Fibroblast of gingiva (primary cell): Measurements from ENCODE around the gene ZC3H13.
A peak's percentile ranks its signal among the peaks of the same experiment; 100 is the strongest.

Experiments
- DNase-seq: peaks from one replicate; pipeline ENCODE4 v3.0.0-alpha.2; 2011; ENCODE audit warnings: low read depth

ZC3H13 gene, protein sequence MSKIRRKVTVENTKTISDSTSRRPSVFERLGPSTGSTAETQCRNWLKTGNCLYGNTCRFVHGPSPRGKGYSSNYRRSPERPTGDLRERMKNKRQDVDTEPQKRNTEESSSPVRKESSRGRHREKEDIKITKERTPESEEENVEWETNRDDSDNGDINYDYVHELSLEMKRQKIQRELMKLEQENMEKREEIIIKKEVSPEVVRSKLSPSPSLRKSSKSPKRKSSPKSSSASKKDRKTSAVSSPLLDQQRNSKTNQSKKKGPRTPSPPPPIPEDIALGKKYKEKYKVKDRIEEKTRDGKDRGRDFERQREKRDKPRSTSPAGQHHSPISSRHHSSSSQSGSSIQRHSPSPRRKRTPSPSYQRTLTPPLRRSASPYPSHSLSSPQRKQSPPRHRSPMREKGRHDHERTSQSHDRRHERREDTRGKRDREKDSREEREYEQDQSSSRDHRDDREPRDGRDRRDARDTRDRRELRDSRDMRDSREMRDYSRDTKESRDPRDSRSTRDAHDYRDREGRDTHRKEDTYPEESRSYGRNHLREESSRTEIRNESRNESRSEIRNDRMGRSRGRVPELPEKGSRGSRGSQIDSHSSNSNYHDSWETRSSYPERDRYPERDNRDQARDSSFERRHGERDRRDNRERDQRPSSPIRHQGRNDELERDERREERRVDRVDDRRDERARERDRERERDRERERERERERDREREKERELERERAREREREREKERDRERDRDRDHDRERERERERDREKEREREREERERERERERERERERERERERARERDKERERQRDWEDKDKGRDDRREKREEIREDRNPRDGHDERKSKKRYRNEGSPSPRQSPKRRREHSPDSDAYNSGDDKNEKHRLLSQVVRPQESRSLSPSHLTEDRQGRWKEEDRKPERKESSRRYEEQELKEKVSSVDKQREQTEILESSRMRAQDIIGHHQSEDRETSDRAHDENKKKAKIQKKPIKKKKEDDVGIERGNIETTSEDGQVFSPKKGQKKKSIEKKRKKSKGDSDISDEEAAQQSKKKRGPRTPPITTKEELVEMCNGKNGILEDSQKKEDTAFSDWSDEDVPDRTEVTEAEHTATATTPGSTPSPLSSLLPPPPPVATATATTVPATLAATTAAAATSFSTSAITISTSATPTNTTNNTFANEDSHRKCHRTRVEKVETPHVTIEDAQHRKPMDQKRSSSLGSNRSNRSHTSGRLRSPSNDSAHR (N-terminal part only)

DNA sequence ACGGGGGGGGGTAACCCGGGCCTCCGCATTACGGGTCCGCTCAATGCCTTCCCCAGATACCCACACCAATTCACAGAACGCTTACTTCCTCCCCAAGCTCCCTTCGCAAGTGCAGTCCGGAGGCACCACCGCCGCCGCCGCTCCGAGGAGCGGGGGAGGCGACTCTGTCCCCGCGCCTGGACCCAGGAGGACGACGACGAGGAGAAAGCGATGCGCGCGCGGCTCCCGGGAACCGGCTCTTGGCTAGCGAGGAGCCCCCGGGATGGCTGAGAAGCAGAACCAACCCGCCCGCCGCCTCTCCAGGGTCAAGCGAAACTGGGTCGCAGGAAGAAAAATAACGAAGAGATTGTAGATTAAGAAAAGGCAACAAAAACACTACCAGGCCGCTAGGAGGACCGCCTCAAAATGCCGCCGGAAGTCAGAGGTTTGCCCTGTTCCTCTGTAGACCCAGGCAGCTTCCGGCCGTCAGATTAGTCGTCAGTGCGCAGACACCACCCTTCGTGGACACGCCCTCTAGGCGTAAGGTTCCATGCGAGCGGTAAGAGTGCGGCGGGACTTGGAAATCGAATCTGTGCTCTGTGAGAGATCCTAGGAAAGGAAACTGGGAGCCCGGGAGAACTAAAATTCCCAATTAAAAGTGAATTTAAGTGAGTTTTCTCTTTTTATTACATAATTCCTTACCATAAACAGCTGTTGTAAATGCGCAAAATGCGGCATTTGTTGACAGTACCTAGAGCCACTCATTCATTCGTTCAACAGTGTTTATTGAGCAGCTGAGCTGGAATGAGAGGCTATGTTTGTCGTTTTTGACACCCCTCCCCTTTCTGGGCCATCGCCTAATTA is at the start of gene ZC3H13:
ZC3H13 (minus strand) TSS at position 428 of the 843 bp plus-strand sequence. CDS start 7,239 bp downstream, outside the sequence.
- DNase-seq: peak; percentile 95

DNA sequence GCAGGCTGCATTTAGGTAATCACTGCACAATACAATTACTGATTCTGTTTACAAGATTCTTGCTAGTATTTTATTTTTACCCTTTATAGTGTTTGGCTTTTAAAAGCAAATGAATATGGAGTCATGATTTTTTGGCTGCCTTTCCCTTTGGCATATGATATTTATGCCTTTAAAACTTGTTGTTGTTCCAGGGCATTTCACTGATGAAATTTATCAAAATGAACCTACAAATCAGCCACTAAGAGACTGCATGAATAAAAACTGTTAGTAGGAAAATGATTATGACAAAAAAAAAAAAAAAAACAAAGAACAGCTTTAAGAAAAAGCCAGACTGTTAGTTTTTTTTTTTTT is 49.7 kb upstream of the ZC3H13 start:
- DNase-seq: no peak

DNA sequence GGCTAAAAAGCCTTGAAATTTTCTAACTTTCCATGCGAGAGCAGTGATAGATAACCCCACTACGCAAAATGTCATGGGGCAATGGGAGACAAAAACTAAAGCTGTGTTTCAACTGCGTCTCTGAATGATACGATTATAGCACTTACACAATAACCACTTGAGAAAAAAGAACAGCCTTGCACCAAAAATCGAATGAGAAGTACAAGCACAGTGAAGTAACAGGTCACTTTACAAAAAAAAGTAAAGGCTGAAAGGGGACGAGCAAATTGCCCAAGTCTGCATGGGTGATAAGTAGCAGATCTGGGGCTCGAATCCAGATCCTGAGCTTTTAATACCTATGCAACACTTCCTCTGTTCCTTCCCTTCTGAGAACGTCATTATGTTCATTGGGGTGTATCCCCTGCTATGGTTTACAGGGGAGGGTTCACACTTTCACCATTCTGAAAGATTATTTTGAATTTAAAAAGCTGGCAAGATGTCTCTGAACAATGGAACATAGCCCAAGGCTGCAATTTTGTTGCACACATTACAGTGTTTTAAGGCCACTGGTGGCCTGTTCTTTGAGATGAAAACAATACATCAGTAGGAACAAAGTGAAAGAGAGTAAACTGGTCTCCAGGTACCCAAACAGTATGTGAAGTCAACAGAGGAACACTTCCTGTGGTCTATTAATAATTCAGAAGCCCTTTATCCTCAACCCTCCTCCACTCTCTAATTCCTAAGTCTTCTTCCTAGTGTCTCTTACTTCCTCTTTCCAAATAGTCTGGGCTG is 49.1 kb upstream of the ZC3H13 start:
- DNase-seq: no peak

DNA sequence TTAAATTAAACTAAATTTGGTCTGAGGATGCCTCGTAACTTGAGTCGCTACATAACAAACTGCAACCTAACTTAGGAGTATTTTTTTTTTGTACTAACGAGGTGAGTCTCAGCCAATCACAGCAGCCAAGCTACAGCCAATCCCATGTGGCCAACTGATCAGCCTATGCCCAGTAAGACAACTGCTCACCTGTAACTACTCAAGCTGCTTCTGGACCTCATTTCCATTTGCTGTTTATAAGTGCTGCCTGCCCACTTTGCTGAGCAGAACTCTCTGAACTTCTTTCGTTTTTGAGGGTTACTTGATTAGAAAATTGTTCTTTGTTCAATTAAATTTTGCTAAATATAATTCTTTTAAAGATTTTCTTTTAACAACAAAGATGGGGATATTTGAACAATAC is 48.5 kb upstream of the ZC3H13 start:
- no peak for DNase-seq

DNA sequence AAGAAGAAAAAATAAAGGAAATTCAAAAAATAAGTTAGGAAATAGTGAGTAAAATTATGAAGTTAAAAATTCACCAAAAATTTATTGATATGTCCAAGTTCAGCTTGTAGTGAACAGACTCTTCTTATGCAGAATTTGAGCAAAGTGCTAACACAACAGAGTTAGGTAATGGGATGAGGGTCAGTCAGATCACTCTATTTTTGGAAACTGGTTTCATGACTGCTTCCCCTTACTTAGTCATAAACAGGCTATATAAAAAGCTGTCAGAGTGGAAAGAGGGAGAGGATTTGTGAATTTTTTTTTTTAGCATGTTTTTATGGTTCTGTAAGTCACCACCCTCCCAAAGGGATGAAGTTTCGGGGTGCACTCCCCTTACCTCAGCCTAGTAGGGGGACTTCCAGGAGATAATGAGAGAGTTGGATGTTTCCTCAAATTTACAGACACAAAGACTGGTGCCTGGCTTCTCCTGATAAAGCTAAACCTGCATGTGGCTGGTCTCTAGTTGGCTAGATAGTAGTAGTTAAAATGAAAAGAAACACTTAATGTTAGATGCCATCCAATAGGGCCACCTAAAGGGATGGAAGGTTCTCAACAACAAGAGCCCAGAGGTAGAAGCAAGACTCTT is 47.8 kb upstream of the ZC3H13 start:
- no peak for DNase-seq

DNA sequence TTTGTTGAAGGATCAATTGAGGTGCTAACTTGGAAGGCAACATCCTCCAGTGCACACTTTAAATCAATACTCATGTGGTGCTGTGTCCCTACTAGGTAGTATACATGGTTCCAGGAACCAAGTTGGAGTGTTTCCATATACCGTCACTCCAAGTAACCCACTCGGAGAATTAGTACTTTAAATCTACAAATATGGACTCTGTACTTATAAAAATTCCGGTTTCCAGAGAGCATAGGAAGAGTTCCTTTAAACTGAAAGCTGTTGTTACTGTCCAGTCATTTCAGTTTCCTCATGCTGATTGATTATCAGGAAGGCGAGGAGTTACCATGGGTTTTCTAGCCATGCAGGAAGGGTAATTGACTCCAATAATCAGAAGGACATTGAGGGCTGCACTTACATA is 45.1 kb upstream of the ZC3H13 start:
- no peak for DNase-seq

DNA sequence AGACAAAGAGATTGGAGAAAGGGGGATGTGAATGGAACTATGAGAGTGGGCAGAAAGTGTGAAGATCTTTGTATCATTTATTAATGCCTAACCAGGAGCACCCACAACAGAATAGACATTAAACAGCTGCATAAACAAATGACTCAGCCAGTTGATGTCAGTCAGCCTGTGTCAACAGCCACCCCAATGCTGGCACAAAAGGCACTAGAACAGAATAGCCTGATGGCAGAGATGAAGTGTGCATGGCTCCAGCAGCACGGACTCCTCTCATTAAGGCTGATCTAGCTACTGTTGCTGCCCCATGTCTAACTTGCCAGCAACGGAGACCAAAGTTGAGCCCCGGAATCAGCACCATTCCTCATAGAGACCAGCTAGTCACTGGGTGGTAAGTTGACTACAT is 44.5 kb upstream of the ZC3H13 start:
- DNase-seq: no peak

DNA sequence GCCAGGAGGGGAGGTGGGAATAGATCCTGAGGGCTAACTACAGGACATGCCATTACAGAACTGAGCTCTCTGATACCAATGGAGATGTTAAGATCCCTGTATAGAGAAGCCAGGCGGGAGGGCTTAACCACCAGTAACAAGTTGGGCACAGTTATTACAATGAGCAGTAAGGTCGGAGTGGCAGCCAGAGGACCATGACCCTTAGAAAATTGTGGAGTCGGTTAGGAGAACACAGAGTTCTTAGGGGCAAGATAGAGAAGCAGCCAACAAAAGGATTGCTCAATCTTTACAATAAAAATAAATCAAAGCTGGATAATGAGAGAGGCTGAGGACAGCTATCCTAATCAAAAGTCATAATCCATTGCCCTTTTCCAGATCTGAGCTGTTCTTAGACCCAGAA is 41.9 kb upstream of the ZC3H13 start:
- no peak for DNase-seq

DNA sequence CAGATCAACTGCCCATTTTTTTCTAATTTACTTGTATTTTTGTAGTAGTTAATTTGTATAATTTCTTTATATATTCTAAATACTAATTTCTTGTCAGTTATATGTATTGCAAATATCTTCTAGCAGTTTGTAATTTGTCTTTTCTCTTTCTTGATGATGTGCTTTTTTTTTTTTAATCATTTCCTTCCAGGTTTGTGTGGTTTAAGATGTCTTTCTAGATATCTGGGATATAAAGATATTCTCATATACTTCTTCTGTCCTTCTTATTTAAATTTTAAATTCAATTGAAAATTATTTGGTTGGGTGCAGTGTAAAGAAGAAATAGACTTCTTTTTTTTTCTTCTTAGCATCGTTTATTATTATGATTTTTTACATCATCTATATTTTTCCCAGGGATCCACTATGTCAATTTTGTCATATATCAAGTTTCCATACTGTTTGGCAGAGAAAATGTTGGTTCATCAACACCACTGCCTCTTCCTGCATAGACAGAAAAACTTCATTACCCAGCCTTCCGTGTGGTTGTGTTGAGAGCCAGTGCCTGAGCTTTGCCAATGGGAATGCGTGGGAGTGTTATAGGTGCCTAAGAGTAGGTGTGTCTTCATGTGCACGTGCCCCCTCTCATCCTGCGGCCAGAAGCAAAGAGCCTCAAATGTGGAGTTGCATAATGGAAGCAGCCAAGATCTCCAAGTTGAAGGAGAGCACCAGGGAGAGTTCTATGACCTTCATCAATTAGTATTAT is 36.4 kb upstream of the ZC3H13 start:
- DNase-seq: no peak

DNA sequence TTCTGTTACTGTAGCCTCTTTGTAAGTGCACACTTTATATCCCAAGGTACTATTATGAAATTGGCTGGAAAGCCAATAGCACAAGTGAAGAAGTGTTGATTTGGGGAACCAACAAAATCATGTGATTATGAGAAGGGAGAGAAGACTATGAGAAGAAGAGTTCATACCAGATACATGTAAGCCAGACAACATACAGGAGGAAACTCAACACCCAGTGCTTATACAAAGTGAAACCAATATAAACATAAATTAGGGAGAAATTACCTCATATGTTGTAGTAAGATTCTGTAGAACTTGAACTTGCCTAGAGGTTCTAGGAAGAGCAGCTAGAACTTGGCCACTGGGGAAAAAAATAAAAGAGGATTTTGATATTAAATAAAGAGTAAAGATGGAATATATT is 34.9 kb upstream of the ZC3H13 start:
- DNase-seq: no peak

DNA sequence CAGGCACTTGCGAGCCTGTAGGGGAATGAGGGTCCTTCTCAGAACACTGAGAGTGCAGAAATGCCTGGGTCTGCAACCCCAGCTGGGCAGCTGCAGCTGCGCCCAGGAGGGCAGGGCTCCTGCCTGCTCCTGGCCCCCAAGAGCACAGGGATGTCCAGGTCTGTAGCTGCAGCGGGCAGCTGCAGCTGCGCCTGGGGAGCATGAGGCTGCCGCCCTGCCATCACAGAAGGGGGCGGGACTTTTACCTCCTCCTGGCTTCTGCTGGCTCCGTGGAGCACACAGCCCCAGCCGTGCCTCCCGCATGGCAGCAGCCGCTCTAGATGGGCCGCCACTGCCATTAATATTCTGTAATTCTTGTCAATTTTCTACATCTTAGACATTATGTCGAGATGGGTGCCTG is 34.4 kb upstream of the ZC3H13 start:
- no peak for DNase-seq

DNA sequence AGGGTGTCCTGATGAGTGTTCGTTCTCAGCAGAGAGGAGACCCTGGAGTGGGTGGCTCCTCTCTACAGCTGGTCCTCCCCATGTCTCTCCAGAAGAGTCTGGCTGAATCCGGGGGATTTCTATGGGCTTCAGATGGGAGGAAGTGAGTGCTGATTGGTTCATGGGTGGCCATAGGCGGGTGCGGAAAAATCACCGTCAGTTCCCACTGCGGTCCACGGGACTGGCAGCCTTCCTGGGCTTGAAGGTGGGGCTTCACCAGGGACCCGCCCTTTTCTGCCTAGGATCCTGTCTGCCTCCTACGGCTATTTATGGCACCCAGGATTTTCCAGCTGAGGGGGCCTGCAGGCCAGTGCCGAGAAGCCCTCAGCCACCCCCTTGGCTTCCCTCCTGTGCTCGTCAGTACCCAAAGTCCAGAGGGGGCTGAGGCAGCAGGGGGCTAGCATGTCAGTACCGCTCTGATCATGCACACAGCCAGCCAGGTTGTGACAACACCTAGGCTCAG is 33.9 kb upstream of the ZC3H13 start:
- no peak for DNase-seq

DNA sequence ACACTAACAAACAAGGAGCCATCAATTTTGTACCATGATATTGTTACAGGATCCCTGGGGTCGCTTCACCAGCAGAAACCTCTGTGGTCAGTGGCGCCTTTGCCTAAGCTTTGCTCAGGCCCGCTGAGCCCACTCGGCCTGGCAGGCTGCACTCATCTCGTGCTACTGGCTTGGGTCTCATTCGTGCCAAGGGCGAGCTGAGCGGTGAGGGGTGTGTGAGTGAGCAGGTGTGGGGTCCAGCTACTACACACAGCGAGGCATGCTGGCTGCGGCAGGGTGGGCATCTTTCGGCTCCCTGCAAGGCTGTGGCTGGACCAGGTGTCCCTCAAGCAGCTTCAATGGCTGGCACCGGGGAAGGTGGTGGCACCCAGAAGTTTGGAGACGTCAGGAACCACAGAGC is 33.2 kb upstream of the ZC3H13 start:
- DNase-seq: no peak

DNA sequence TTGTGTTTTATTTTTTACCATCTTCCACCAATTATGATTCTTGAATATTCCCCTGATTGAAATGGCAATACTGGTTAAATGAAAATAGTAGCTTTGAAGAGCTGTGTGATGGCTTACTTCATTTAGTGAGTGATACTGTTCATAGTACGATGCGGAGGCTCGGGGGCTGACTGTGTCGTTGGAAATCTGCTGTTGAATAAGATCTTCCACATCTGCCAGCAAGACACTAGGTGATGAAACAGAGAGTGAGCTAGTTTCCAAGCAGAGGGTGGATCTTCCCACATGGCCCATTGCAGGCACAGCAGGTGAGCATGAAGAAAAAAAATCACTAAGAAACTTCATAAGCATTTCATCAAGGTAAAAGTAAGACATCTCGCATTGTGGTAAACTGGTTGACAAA is 29.8 kb upstream of the ZC3H13 start:
- DNase-seq: no peak

DNA sequence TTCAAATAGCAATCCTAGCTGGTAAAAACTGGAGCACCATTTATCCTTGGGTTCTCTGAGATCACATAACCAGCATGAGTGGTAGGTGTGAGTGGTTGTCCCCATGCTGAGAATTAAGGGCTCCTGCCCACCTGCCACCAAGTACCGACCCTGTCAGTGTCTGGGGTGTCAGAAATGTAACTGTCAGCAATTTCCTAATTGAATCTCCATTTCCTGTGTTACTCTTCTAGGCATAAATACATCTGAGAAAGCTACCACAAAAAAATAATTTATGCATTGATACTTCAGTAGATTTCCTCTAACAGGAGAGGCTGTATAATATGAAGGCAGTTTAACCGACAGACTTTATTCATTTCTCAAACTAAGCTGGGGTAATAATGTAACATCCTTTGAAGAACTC is 27.2 kb upstream of the ZC3H13 start:
- no peak for DNase-seq

DNA sequence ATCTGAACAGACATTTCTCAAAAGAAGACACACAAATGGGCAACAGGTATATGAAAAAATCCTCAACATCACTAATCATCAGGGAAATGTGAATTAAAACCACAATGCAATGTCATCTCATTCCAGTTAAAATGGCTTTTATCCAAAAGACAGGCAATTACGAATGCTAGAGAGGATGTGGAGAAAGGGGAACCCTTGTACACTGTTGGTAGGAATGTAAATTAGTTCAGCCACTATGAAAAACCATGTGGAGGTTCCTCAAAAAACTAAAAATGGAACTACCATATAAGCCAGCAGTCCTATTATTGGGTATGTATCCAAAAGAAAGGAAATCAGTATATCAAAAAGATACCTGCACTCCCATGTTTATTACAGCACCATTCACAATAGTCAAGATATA is 24.7 kb upstream of the ZC3H13 start:
- no peak for DNase-seq

DNA sequence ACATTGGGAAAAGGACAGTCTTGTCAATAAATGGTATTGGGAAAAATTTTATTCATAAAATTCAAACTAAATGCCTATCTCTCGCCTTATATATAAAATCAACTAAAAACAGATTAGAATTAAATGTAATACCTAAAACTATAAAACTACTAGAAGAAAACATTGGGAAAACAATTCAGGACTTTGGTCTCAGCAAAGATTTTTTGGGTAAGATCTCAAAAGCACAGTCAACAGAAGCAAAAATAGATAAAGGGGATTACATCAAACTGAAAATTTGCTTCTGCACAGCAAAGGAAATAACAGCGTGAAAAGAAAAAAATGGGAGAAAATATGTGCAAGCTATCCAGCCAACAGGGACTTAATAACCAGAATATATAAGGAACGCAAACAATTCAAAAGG is 24.3 kb upstream of the ZC3H13 start:
- no peak for DNase-seq

DNA sequence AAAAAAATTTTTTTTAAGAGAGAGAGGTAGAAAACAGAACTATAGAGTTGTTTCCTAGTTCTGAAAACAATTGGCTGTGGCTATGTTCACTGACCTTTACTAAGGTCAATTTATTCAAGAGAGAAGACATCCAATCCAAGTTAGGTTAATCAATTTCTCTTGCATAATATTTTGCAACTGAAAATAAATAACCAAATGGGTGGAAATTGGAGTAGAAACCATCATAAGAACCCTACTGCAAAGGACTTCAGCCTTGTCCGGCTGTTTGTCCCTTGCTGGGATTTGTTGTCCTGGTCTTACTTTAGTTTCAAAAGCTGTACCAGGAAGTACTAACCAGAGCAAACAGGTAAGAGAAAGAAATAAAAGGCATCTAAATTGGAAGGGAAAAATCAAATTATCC is 23.3 kb upstream of the ZC3H13 start:
- no peak for DNase-seq

DNA sequence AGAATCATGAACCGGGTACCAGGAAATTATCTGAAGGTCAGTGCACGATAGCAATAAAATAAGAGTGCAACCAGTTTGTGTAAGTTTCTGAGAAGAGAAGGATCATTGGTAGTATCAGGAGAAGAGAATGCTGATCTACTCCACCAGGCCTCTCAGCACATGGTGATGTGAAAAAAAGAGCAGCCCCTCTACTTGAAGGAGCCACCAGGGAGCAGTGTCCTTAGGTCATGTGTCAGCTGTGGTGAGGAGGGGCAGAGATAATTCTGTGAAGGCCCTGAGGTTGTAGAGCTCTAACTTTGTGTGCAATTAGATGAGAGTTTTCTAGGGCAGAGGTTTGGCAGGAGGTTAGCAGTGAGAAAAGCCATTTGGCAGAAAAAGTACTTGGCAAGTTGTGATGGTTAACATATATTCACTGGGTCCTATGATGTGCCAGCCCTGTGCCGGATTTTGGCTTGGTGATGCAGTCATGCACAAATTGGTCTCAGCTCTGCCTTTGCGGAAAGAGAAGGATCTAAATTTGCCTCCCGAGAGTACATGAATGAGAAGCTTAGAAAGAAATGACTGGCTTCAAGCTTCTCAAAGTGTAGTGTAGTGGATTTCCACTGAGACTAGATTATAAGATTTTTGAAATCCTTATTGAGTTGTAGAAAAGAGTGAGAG is 19.2 kb upstream of the ZC3H13 start:
- DNase-seq: no peak
